H1 (cell line): ENCODE results near the gene ELFN1. TPM values are rescaled to one million over a fixed set of nuclear protein-coding genes. Genes with fewer than 3 reads are reported as not detected.

ENCODE experiments used
- CEBPB ChIP-seq: IDR thresholded peaks from 2 replicates; pipeline ENCODE4 v1.6.1; 2012; ENCODE audit warnings: low read depth, low read length
- CTCF ChIP-seq, 3 experiments: IDR thresholded peaks; 1 replicate in 2 of 3; 2 replicates in 1 of 3; pipeline versions ENCODE4 v1.5.1 to v1.6.1; 2011; ENCODE audit warnings: low read length in 3 of 3, mild to moderate bottlenecking in 3 of 3, inconsistent platforms in 2 of 3, low read depth in 1 of 3, moderate library complexity in 1 of 3; ENCODE audit not compliant: insufficient read depth in 1 of 3; ENCODE audit errors: control extremely low read depth in 1 of 3
- EGR1 ChIP-seq: IDR thresholded peaks from 2 replicates; pipeline ENCODE4 v1.6.1; 2011; ENCODE audit warnings: low read depth, low read length, borderline replicate concordance
- SIRT6 ChIP-seq: IDR thresholded peaks from one replicate; pipeline ENCODE4 v1.7.1; 2012; ENCODE audit warnings: low read length, inconsistent platforms
- SRF ChIP-seq: IDR thresholded peaks from 2 replicates; pipeline ENCODE4 v1.6.1; 2011; ENCODE audit warnings: mild to moderate bottlenecking, low read depth, low read length, moderate library complexity
- polyA plus RNA-seq, 7 experiments: library from polyadenylated mRNA; depleted of rRNA in 3 of 7; stranded (reverse) in 5 of 7; unstranded in 2 of 7; fragments of >200 nt in 5 of 7; fragments of 200-250 nt in 2 of 7; gene quantifications; 1 replicate in 5 of 7; 2 replicates in 1 of 7; 4 replicates in 1 of 7; pipeline versions ENCODE4 v1.2.1 to v1.2.3, GENCODE V29; 2011 to 2013; ENCODE audit warnings: missing spikeins in 2 of 7, mixed read lengths in 2 of 7
- total RNA-seq: library from RNA; stranded (reverse); fragmentation: NEBNext Ultra II Directional; extraction: Animal tissue kit (Norgen Biotek cat#: 25700); gene quantifications from 2 replicates; pipeline ENCODE4 v1.2.1, GENCODE V29; 2021

The ELFN1 gene
- total and polyA plus RNA-seq, 2 of the 8 experiments (the other 6 are each of a cell fraction or from before 2014, with no cell fraction given), result 2.0 to 4.5 TPM

- TF ChIP-seq CTCF (IDR thresholded peaks at IDR 0.05; ENCODE audit: control extremely low read depth in 1 of 3, insufficient read depth in 1 of 3, low read depth in 1 of 3, low read length in 3 of 3) (no peak), CEBPB (no peak), EGR1 (no peak), SRF (no peak), SIRT6 (no peak)
- TF ChIP-seq, all 59 proteins: peak for 0
Measured at GRCh38 chr7:1696671-1697498, 26.8 kb downstream of the ELFN1 start (continued).
